CD4-positive, alpha-beta T cell treated with Interleukin-4 for 4 hours (primary cell): ENCODE data around the gene FAIM.

Experiments used
- DNase-seq: peaks from one replicate; pipeline ENCODE4 v3.0.0-alpha.2; 2020

Gene FAIM

GRCh38 chr3:138681463-138682220, 73.1 kb downstream of the FAIM start:
- DNase-seq: no peak

- DNase-seq: no peak
Observed at GRCh38 chr3:138682648-138683047, 74.1 kb downstream of the FAIM start.
